Endothelial cell of umbilical vein (primary cell): Measurements from ENCODE around the gene SLC47A2. TPM values are rescaled to one million over a fixed set of nuclear protein-coding genes. Genes with fewer than 3 reads are reported as not detected.
A peak's percentile ranks its signal among the peaks of the same experiment; 100 is the strongest.

Experiments used
- BruUV-seq: library from RNA; stranded (reverse); fragments of 400-500 nt; replicated peaks from 2 replicates; lab custom pipeline; 2021; lab: Mats Ljungman, UMichigan
- CTCF ChIA-PET: fragments of 300-600, 350-600 bp; sonication (Branson Sonifier 250); formaldehyde crosslinking; loops from one replicate; lab custom pipeline; 2021; ENCODE audit warnings: antibody characterized with exemption, inconsistent platforms; lab: Charles Lee
- POLR2A ChIA-PET: fragments of 300-600, 350-600 bp; sonication (Branson Sonifier 250); formaldehyde crosslinking; loops from one replicate; lab custom pipeline; 2021; ENCODE audit warnings: antibody characterized with exemption, inconsistent platforms; lab: Charles Lee
- DNase-seq: peaks from one replicate; pipeline ENCODE4 v3.0.0-alpha.2; 2011; ENCODE audit warnings: low read depth, low spot score
- FAIRE-seq: peaks from 2 replicates; lab custom pipeline; 2011; peaks lifted over from hg19 to GRCh38; lab: Jason Lieb, UNC
- H2AFZ ChIP-seq: 2 replicates; pipeline ENCODE4 v1.6.0; 2012; ENCODE audit warnings: low read depth, low read length, control low read depth, inconsistent platforms
- H3K27ac ChIP-seq: 2 replicates; pipeline ENCODE4 v1.5.1; 2011; ENCODE audit warnings: low read depth, mild to moderate bottlenecking, control low read depth, low read length, moderate library complexity; ENCODE audit not compliant: insufficient read depth
- H3K27me3 ChIP-seq, 2 experiments: 2 replicates each; pipeline versions ENCODE4 v1.6.0 to v1.6.1; 2011; ENCODE audit warnings: low read length in 2 of 2, mixed read lengths in 1 of 2; ENCODE audit not compliant: control insufficient read depth in 2 of 2, insufficient read depth in 2 of 2
- H3K36me3 ChIP-seq, 2 experiments: 2 replicates in 1 of 2; 3 replicates in 1 of 2; pipeline ENCODE4 v1.5.1; 2011; ENCODE audit warnings: low read length in 2 of 2, mild to moderate bottlenecking in 1 of 2, moderate library complexity in 1 of 2; ENCODE audit not compliant: control insufficient read depth in 2 of 2, insufficient read depth in 2 of 2; ENCODE audit errors: extremely low read depth in 1 of 2
- H3K4me1 ChIP-seq: 3 replicates; pipeline ENCODE4 v1.5.1; 2011; ENCODE audit warnings: mild to moderate bottlenecking, low read length; ENCODE audit not compliant: control insufficient read depth, insufficient read depth; ENCODE audit errors: extremely low read depth
- H3K4me2 ChIP-seq: 2 replicates; pipeline ENCODE4 v1.6.1; 2011; ENCODE audit warnings: low read length, control low read depth, mixed read lengths; ENCODE audit not compliant: insufficient read depth
- H3K4me3 ChIP-seq, 3 experiments: fragments of 200-600 bp in 1 of 3; sonication (generic), shearing (Covaris generic) in 1 of 3; replicated peaks in 1 of 3; 2 replicates each; pipeline ENCODE4 v1.5.1; 2011 to 2016; ENCODE audit warnings: control low read depth in 3 of 3, low read length in 3 of 3, mild to moderate bottlenecking in 2 of 3, inconsistent platforms in 1 of 3, low read depth in 1 of 3, moderate library complexity in 1 of 3; ENCODE audit not compliant: insufficient read depth in 1 of 3
- H3K79me2 ChIP-seq: 2 replicates; pipeline ENCODE4 v1.6.0; 2012; ENCODE audit warnings: low read length, inconsistent platforms; ENCODE audit not compliant: control insufficient read depth, insufficient read depth
- H3K9ac ChIP-seq: replicated peaks from 2 replicates; pipeline ENCODE3; 2011; ENCODE audit warnings: low read length, control low read depth; ENCODE audit not compliant: insufficient read depth; ENCODE audit errors: extremely low read depth
- H3K9me1 ChIP-seq: replicated peaks from 3 replicates; pipeline ENCODE4 v1.6.0; 2011; ENCODE audit warnings: mild to moderate bottlenecking, low read length; ENCODE audit not compliant: control insufficient read depth, insufficient read depth; ENCODE audit errors: extremely low read depth
- H3K9me3 ChIP-seq: replicated peaks from 2 replicates; pipeline ENCODE4 v1.5.1; 2012; ENCODE audit warnings: low read length, inconsistent platforms; ENCODE audit not compliant: control insufficient read depth, insufficient read depth
- H4K20me1 ChIP-seq: replicated peaks from 2 replicates; pipeline ENCODE3; 2011; ENCODE audit warnings: mild to moderate bottlenecking, low read length; ENCODE audit not compliant: control insufficient read depth, insufficient read depth; ENCODE audit errors: extremely low read depth
- CTCF ChIP-seq, 2 donors: IDR thresholded peaks; 1 replicate in 1 of 2; 2 replicates in 1 of 2; pipeline ENCODE4 v1.5.1; 2011; ENCODE audit warnings: low read length in 2 of 2, mild to moderate bottlenecking in 2 of 2, moderate library complexity in 2 of 2, control low read depth in 1 of 2, inconsistent platforms in 1 of 2, low read depth in 1 of 2; ENCODE audit not compliant: insufficient read depth in 1 of 2; ENCODE audit errors: extremely low read depth in 1 of 2
- EZH2 ChIP-seq: IDR thresholded peaks from 2 replicates; pipeline ENCODE4 v1.6.1; 2012; ENCODE audit warnings: borderline replicate concordance, low read depth, mild to moderate bottlenecking, moderate library complexity, low read length, inconsistent platforms; ENCODE audit not compliant: severe bottlenecking
- FOS ChIP-seq: IDR thresholded peaks from 2 replicates; pipeline ENCODE4 v1.6.1; 2011; ENCODE audit warnings: mild to moderate bottlenecking, low read length, moderate library complexity, borderline replicate concordance; ENCODE audit not compliant: insufficient read depth
- GATA2 ChIP-seq: IDR thresholded peaks from 2 replicates; pipeline ENCODE4 v1.7.0; 2011; ENCODE audit warnings: low read depth, mild to moderate bottlenecking, moderate library complexity, mixed read lengths, low read length; ENCODE audit not compliant: insufficient read length, insufficient read depth
- JUN ChIP-seq: IDR thresholded peaks from 2 replicates; pipeline ENCODE4 v1.6.1; 2011; ENCODE audit warnings: borderline replicate concordance, low read depth; ENCODE audit not compliant: insufficient read length, insufficient read depth
- MAX ChIP-seq: IDR thresholded peaks from 2 replicates; pipeline ENCODE4 v1.6.1; 2011; ENCODE audit not compliant: insufficient read depth, insufficient read length
- MYC ChIP-seq: IDR thresholded peaks from one replicate; pipeline ENCODE4 v1.6.1; 2011; ENCODE audit warnings: mild to moderate bottlenecking, low read depth, low read length
- POLR2A ChIP-seq: IDR thresholded peaks from 2 replicates; pipeline ENCODE4 v1.6.1; 2012; ENCODE audit warnings: low read depth, mild to moderate bottlenecking, control low read depth, low read length
- POLR2AphosphoS5 ChIP-seq: IDR thresholded peaks from 2 replicates; pipeline ENCODE4 v1.6.1; 2012; ENCODE audit warnings: low read depth, mild to moderate bottlenecking, control low read depth, low read length, moderate library complexity; ENCODE audit not compliant: insufficient read depth
- dilution Hi-C: fragments of 300-500 bp; cut with MboI; formaldehyde crosslinking; loops from one replicate; pipeline ENCODE4 v1.15.0; 2019; ENCODE audit warnings: low sequenced_read_pairs; ENCODE audit not compliant: extremely low pct_ligation_motif_present
- intact Hi-C: fragments of 100-400 bp; cut with micrococcal nuclease; formaldehyde crosslinking; loops from one replicate; pipeline ENCODE4 v1.10.0; 2022
- polyA plus RNA-seq, 4 experiments: library from polyadenylated mRNA; depleted of rRNA in 3 of 4; stranded (reverse) in 3 of 4; unstranded in 1 of 4; fragments of >200 nt; gene quantifications; 2 replicates each; pipeline versions ENCODE4 v1.2.1 to v1.2.3, GENCODE V29; 2011 to 2012; ENCODE audit warnings: missing spikeins in 1 of 4
- total RNA-seq: library from RNA; stranded (reverse); gene quantifications from 2 replicates; pipeline ENCODE4 v1.2.3, GENCODE V29; 2021

SLC47A2 gene
- total and polyA plus RNA-seq, 2 donors (not counting 3 experiments of a cell fraction or from before 2014, with no cell fraction given): not detected

GRCh38 chr17:19723964-19724363 is 7.6 kb upstream of the SLC47A2 start:
- Histone ChIP-seq H4K20me1 (no peaks in the 10 kb centered on the region), H3K9me3 (no peaks in the 10 kb centered on the region), H3K4me2 (no peak overlapping the region), H3K4me3 (no peak overlapping the region), H3K36me3 (no peaks in the 10 kb centered on the region), H3K9me1 (no peaks in the 10 kb centered on the region), H3K27ac (no peak overlapping the region), H3K79me2 (no peaks in the 10 kb centered on the region), H3K4me1 (peaks cover 15% of the 10 kb centered on the region), H2AFZ (peak overlapping the region; percentile 86), H3K27me3 (no peaks in the 10 kb centered on the region), H3K9ac (no peak overlapping the region)
- dilution Hi-C loops (no loop called here), intact Hi-C loops (no loop called here)
- DNase-seq: no peak
- ChIA-PET POLR2A (no interaction called here), CTCF (interaction anchor here (0.7 to 1.1 kb wide), 2 partner anchors 39 to 1333 kb away, joined by 3 to 4 read pairs; no protein-coding TSS in a partner anchor)
- TF ChIP-seq FOS (no peak), GATA2 (no peak), POLR2AphosphoS5 (no peak), MYC (no peak), MAX (no peak), JUN (no peak), POLR2A (no peak), EZH2 (no peak), CTCF (IDR thresholded peaks at IDR 0.05; ENCODE audit: extremely low read depth in 1 of 2, insufficient read depth in 1 of 2, low read depth in 1 of 2, low read length in 2 of 2) (no peak)
- FAIRE-seq: no peak
- BruUV-seq: no TSS peak
